A673 (cell line): ENCODE measurements around the gene SLIT3. TPM values are rescaled to one million over a fixed set of nuclear protein-coding genes. Genes with fewer than 3 reads are reported as not detected.

Experiments
- Bru-seq: library from RNA; stranded (reverse); fragments of 400-500 nt; gene quantifications from one replicate; lab custom pipeline; 2021; lab: Mats Ljungman, UMichigan
- BruChase-seq, 2 experiments: library from RNA; stranded (reverse); fragments of 400-500 nt; gene quantifications; one replicate each; lab custom pipeline; 2021; lab: Mats Ljungman, UMichigan
- BruUV-seq: library from RNA; stranded (reverse); fragments of 400-500 nt; replicated peaks from 2 replicates; lab custom pipeline; 2021; lab: Mats Ljungman, UMichigan
- CTCF ChIA-PET: fragments of 300-600 bp; sonication (Branson Sonifier 250); formaldehyde crosslinking; loops from one replicate; lab custom pipeline; 2022; ENCODE audit warnings: antibody characterized with exemption; lab: Charles Lee
- POLR2A ChIA-PET: fragments of 300-600 bp; sonication (Branson Sonifier 250); formaldehyde crosslinking; loops from one replicate; lab custom pipeline; 2022; ENCODE audit warnings: antibody characterized with exemption; ENCODE audit not compliant: low non-redundant PET; lab: Charles Lee
- DNase-seq: peaks from one replicate; pipeline ENCODE4 v3.0.0-alpha.2; 2015; ENCODE audit warnings: low spot score
- H3K27ac ChIP-seq: fragments of 200-600 bp; sonication (generic); 2 replicates; pipeline ENCODE4 v1.5.1; 2016; ENCODE audit warnings: mixed run types, low read depth, mild to moderate bottlenecking, mixed read lengths, antibody characterized with exemption, low read length; ENCODE audit not compliant: poor library complexity, severe bottlenecking
- H3K27me3 ChIP-seq: fragments of 200-600 bp; sonication (generic); replicated peaks from 2 replicates; pipeline ENCODE4 v1.6.1; 2017; ENCODE audit warnings: mixed run types, low read depth, mild to moderate bottlenecking, mixed read lengths, antibody characterized with exemption, low read length; ENCODE audit not compliant: insufficient read depth, poor library complexity
- H3K36me3 ChIP-seq: fragments of 200-600 bp; sonication (generic); 2 replicates; pipeline ENCODE4 v1.6.1; 2016; ENCODE audit warnings: mixed run types, mild to moderate bottlenecking, mixed read lengths, antibody characterized with exemption, low read length; ENCODE audit not compliant: insufficient read depth, poor library complexity, severe bottlenecking
- H3K4me1 ChIP-seq: fragments of 200-600 bp; sonication (generic); 2 replicates; pipeline ENCODE4 v1.6.1; 2017; ENCODE audit warnings: mixed run types, mild to moderate bottlenecking, mixed read lengths, antibody characterized with exemption, low read length; ENCODE audit not compliant: insufficient read depth, poor library complexity, severe bottlenecking
- H3K4me3 ChIP-seq: fragments of 200-600 bp; sonication (generic); 2 replicates; pipeline ENCODE4 v1.5.1; 2016; ENCODE audit warnings: low read depth, mixed run types, mild to moderate bottlenecking, mixed read lengths, low read length; ENCODE audit not compliant: poor library complexity, severe bottlenecking
- H3K9me3 ChIP-seq: fragments of 200-600 bp; sonication (generic); 2 replicates; pipeline ENCODE4 v1.6.1; 2016; ENCODE audit warnings: mixed run types, low read depth, mild to moderate bottlenecking, mixed read lengths, antibody characterized with exemption, low read length; ENCODE audit not compliant: poor library complexity, severe bottlenecking
- EZH2 ChIP-seq: fragments of 200-600 bp; sonication (generic); IDR thresholded peaks from 2 replicates; pipeline ENCODE4 v1.6.1; 2017; ENCODE audit warnings: borderline replicate concordance, low read depth, mild to moderate bottlenecking, mixed read lengths, antibody characterized with exemption, low read length; ENCODE audit not compliant: poor library complexity, severe bottlenecking
- intact Hi-C: fragments of 100-400 bp; cut with micrococcal nuclease; formaldehyde crosslinking; loops from one replicate; pipeline ENCODE4 v1.10.0; 2022; ENCODE audit not compliant: unreplicated experiment
- long read RNA-seq: library from polyadenylated mRNA; stranded (forward); transcript quantifications from one replicate; pipeline ENCODE4 v2.0.0, GENCODE V29; 2022
- total RNA-seq: library from RNA; stranded (reverse); gene quantifications from 2 replicates; pipeline ENCODE4 v1.2.3, GENCODE V29; 2021
- TF ChIP-seq, protein P1 (sequence below): fragments of 300-800, 200-600 bp; sonication (generic); conservative IDR thresholded peaks from 2 replicates; pipeline ENCODE4 v1.5.1; 2017; ENCODE audit warnings: low read depth, mild to moderate bottlenecking, antibody characterized with exemption, low read length, moderate library complexity, mixed read lengths

Gene SLIT3
- total RNA-seq (not detected in 2 replicates), Bru-seq, nascent RNA (percentile 0 among the genes with signal in this experiment), BruChase-seq, experiment 1, labeled RNA remaining after a 2-hour chase (percentile 1 among the genes with signal in this experiment), BruChase-seq, experiment 2, labeled RNA remaining after a 6-hour chase (percentile 1 among the genes with signal in this experiment)
- long read RNA-seq = 0 reads

DNA sequence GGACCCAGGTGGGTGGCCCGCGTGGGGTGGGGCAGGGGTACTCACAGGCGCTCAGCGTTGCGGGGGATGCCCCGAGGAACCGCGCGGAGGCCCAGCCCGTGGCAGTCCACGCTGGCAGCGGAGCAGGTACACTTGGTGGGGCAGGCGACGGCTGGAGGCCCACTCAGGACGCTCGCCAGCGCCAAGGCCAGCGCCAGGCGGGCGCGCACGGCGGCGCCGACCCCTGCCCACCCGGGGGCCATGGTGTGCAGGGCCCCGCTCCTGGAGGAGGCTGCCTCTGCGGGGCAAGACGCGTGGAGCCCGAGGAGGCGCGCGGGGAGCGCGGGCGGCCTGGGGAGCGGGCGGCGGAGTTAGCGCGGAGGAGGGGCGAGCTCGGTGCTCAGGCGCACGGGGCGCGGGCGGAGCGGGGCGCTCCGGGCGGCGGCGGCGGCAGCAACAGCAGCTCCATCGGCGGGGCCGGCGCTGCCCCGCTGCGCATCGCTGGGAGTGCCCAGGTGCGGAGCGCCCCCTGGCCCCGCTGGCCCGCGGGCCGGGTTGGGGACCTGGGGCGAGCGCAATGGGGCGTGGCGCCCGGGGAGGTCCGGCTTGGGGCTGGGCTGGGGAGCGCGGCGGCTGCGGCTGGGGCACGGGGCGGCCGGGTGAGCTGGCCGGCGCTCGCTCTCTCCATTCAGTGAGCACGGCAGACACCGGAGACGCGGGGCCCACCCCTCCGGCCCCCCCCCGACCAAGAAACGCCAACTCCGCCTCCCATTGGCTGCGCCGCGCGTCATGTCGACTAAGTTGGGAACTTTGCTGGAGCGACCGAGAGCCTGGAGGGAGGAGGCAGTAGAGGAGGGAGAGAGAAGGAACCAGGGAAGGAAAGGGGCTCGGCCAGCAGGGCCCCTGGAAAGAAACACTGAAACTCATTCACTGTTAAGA, at the start of gene SLIT3:
Gene SLIT3, minus strand, starts transcription at position 672 of the 918 bp plus-strand sequence. Its CDS starts 430 bp downstream, at position 242.
- CTCF ChIA-PET = interaction anchor here (0.7 kb wide), 1 partner anchor 14 kb away, joined by 6 read pairs; no protein-coding TSS in a partner anchor
- TF ChIP-seq, protein P1, sequence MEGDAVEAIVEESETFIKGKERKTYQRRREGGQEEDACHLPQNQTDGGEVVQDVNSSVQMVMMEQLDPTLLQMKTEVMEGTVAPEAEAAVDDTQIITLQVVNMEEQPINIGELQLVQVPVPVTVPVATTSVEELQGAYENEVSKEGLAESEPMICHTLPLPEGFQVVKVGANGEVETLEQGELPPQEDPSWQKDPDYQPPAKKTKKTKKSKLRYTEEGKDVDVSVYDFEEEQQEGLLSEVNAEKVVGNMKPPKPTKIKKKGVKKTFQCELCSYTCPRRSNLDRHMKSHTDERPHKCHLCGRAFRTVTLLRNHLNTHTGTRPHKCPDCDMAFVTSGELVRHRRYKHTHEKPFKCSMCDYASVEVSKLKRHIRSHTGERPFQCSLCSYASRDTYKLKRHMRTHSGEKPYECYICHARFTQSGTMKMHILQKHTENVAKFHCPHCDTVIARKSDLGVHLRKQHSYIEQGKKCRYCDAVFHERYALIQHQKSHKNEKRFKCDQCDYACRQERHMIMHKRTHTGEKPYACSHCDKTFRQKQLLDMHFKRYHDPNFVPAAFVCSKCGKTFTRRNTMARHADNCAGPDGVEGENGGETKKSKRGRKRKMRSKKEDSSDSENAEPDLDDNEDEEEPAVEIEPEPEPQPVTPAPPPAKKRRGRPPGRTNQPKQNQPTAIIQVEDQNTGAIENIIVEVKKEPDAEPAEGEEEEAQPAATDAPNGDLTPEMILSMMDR = no peak
- TF ChIP-seq EZH2 = no peak
- intact Hi-C loops = loop anchor here (5.0 to 10.0 kb wide), 2 partner anchors 282 to 596 kb away; partner anchors contain the start of gene SPDL1
- H3K27ac ChIP-seq = no peak within 1 kb of the TSS
- POLR2A ChIA-PET = no interaction called here
- peak within 1 kb of the TSS; percentile 17 for H3K4me3 ChIP-seq
- peaks cover 92% of the 10 kb centered on the region for H3K27me3 ChIP-seq
- DNase-seq = peak; percentile 40
- H3K9me3 ChIP-seq = no peaks in the 10 kb centered on the region
- H3K4me1 ChIP-seq = no peaks in the 10 kb centered on the region
- no peaks in the 10 kb centered on the region for H3K36me3 ChIP-seq
- BruUV-seq = no TSS peak

DNA sequence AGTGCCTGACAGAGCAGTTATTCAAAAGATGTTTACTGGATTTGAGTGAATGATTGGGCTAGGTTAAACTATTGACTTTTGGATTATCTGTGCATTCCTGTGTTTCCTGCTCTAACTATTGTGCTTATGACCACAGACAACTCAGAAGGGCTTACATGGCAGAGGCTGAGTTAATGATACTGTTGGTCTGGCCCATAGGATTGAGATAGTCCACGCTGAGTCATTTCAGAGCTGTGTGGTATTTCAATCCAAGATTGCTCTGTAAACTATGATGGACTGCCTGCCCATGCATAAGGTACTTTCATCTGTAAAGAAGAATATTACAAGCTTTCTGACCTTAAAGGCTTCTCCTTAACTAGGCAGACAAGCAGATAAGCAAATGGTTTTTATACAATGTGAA, 49.1 kb upstream of the SLIT3 start:
- no TSS peak for BruUV-seq
- Histone ChIP-seq H3K27ac (no peak overlapping the region), H3K27me3 (peaks cover 18% of the 10 kb centered on the region), H3K4me3 (no peak overlapping the region), H3K36me3 (no peaks in the 10 kb centered on the region), H3K9me3 (no peaks in the 10 kb centered on the region), H3K4me1 (no peaks in the 10 kb centered on the region)
- ChIA-PET CTCF (no interaction called here), POLR2A (no interaction called here)
- intact Hi-C loops = no loop called here
- no peak for DNase-seq
- TF ChIP-seq EZH2 = no peak
- TF ChIP-seq, protein P1 = no peak

DNA sequence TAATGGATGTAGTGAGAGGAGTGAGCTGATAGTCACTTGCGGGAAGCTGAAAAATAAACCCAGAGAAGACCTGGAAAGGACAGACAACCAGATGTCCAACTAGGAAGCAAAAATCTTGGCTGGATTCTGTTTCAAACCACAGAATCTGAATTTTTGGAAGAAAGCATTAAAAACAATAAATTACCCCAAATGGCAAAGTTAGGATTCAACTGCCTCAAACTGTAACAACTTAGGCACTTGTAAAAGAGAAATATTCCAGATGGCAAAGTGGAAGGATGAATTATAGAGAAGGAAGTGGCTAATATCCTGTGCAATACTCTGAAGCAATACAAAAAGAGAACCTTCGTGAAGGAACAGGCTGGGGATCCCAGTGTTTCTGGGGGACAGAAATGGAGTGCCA, 46.8 kb upstream of the SLIT3 start:
- ChIA-PET POLR2A (no interaction called here), CTCF (no interaction called here)
- Histone ChIP-seq H3K27ac (no peak overlapping the region), H3K36me3 (no peaks in the 10 kb centered on the region), H3K4me3 (no peak overlapping the region), H3K4me1 (no peaks in the 10 kb centered on the region), H3K27me3 (peaks cover 24% of the 10 kb centered on the region), H3K9me3 (no peaks in the 10 kb centered on the region)
- DNase-seq = no peak
- intact Hi-C loops = no loop called here
- no TSS peak for BruUV-seq
- TF ChIP-seq, protein P1 = no peak
- TF ChIP-seq EZH2 = no peak
